PC-9 (cell line): ENCODE data around the gene NGEF.

Experiments
- CTCF ChIP-seq: fragments of 200-600 bp; sonication (generic); conservative IDR thresholded peaks from 2 replicates; pipeline ENCODE4 v1.6.1; 2017; ENCODE audit warnings: mixed run types, antibody characterized with exemption, mild to moderate bottlenecking, moderate library complexity
- EZH2 ChIP-seq: fragments of 200-600 bp; sonication (generic); IDR thresholded peaks from 2 replicates; pipeline ENCODE4 v1.8.0; 2017; ENCODE audit warnings: antibody characterized with exemption, low read depth

DNA sequence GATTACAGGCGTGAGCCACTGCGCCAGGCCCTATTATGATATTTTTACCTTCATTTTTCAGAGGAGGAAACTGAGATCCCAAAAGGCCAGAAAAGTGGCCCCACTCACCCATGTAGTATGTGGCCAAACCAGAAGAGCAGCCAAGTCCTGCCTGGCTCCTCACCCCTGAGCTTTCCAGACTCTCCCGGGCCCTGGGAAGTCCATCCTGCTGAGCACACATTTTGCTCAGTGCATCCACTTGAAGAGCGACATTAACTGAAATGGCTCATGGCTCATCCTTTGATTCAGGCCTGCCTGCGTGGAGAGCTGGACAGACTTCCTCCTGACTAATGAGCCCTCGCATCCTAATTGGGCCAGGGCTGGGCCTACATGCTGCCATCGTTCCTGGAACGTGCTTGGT lies 9.5 kb upstream of the NGEF start:
- TF ChIP-seq CTCF (no peak), EZH2 (no peak)
